Activated CD8-positive, alpha-beta memory T cell treated with anti-CD3 and anti-CD28 coated beads, Interleukin-2, amount 50 U/mL, for 1 hour (primary cell): Measurements from ENCODE around the gene ARHGEF3.

Experiments used
- DNase-seq: peaks from one replicate; pipeline ENCODE4 v3.0.0-alpha.2; 2020; ENCODE audit errors: extremely low read depth

Gene ARHGEF3

DNA sequence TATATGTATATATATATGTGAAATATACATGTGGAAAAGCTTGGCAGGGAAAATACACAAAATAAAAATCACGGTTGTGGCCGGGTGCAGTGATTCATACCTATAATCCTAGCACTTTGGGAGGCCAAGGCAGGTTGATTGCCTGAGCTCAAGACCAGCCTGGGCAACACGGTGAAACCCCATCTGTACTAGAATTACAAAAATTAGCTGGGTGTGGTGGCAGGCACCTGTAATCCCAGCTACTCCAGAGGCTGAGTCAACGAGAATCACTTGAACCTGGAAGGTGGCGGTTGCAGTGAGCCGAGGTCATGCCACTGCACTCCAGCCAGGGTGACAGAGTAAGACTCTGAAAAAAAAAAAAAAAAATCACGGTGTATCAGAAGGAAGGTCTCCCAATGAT, 20.8 kb upstream of the ARHGEF3 start:
- no peak for DNase-seq

DNA sequence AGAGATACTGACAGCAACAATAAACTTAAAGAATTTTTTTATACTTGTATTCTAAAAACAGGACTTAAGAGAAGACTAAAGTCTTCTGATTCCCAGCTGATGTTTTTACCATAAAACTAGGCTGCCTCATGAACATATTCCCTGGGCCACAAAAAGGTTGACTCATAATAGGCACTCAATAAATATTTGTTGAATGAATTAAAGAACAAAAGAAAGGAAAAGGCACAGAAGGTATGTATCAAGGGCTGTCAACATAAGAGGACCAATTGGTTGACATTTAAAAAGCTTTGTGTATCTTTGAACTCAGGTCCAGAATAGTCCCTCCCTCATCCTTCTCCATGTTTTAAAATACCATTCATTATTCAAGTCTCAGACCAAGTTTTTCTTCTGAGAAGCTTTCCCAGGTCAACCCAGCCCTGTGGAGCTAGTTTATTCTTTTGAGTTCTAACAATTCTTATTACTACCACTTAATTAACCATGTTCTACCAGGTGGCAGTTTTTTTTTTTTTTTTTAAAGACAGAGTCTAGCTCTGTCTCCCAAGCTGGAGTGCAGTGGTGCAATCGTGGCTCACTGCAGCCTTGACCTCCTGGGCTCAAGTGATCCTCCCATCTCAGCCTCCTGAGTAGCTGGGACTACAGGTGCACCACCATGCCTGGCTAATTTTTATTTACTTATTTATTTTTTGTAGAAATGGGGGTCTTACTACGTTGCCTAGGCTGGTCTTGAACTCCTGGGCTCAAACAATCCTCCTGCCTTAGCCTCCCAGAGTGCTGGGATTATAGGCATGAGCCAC, 17.5 kb upstream of the ARHGEF3 start:
- no peak for DNase-seq

GRCh38 chr3:56818156-56818985, 16.6 kb upstream of the ARHGEF3 start:
- DNase-seq: no peak

- DNase-seq: no peak
Observed at GRCh38 chr3:56817646-56818045, 15.9 kb upstream of the ARHGEF3 start.

GRCh38 chr3:56816061-56816460, 14.3 kb upstream of the ARHGEF3 start:
- no peak for DNase-seq

DNA sequence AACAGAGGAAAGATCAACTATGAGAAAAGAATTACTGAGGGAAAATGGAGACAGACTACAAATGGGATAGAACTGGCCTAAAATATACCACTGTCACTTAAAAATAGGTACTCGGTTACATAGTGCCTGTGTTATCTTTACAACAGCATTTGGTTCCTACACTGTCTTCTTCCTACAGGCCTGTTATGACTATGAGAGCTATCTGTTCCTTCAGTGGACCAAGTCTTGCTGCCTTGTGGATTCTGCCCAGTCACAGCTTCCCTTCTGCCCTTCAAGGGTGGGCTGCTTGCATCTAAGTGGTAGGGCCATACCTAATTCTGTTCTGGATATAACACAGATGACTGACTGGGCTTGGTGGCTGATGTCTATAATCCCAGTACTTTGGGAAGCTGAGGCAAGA, 13.8 kb upstream of the ARHGEF3 start:
- no peak for DNase-seq

GRCh38 chr3:56813653-56813960, 11.9 kb upstream of the ARHGEF3 start:
- DNase-seq: no peak

DNA sequence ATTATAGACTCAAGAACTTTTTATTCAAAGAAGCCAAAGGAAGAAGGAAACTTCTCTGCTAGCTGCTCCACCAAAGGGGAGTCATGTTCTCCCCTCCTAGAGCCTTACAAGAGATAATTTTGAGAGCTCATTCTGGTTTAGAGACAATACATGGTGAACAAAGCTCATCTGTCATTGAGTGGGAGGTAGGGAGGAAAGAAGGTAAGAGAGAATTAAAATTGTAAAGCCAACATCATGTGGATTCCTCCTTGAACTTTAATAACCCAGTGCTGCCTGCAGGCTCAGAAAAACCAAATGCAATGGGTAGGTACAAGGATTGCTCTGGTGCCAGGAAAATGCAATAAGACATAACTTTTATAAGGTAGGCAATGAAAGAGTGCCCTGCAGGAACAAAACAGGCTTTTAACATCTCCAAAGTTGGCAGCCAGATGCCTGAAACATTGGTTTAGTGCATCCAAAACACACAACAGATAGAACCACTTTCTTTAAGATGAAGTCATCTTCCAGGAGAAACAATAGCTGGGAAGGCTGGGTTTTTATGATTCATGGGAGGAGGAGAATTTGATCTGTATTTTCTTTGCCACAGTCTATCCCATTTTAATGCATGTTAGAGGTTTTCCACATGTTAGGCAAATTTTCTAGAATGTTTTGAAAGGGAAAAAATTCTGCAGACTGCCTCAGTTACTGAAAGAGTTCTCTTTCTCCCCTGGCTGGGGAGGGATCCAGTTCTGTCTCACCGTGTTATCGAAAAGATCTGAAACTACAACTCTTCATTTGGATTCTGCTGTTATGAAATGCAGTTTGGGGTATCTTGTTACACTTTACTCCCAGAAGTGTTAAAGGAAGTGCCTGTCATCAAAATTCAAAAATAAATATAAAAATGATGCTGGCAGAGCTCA, 11.3 kb upstream of the ARHGEF3 start:
- no peak for DNase-seq

DNA sequence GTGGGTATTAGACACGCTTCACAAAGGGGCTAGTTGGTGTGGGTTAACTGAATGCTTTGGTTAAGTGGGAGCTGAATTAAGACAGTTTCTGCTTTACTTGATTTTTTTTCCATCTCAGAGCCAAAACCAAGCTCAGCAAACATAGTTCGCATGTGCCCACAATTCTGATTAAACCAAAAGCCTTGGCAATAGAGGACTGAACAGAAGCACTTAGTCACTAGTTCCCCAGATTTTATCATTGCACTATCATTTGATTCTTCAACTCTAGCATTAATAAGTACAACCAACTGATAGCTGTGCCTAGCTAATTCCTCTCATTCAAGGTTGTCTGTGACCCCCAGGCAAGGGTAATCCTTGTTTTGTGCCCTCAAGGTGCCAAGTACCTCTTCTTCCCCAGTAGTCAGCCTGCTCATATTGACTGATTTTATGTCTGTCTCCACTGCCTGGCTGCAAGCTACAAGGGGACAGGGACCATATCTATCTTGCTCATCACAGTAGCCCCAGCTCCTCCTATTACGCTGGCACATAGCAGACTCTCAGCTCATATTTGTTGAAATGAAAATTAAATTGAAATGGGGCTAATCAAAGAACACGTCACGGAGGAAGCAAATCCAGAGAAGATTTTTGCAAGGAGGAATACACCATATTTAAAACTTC, 9.9 kb upstream of the ARHGEF3 start:
- DNase-seq: no peak

- DNase-seq: no peak
Observed at GRCh38 chr3:56810577-56811545, 9.1 kb upstream of the ARHGEF3 start.

DNA sequence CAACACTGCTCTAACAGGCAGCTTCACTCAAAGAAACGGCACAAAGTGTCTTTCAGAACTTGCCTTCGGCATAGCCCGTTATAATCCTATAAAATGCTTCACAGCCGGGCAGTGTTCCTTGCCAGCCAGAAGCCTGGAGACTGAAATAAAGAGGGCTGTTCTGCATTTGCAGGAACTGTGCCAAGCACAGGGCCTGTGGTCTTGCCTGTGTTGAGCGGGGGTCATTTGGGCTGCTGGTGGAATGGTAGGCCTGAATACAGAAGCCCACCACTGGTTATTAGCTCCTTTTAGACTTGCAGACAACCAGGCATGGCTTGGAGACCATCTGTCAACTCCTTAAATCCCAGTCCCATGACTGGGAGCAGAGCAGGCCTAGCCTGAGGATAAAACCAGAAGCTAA, 4.7 kb upstream of the ARHGEF3 start:
- DNase-seq: no peak

DNA sequence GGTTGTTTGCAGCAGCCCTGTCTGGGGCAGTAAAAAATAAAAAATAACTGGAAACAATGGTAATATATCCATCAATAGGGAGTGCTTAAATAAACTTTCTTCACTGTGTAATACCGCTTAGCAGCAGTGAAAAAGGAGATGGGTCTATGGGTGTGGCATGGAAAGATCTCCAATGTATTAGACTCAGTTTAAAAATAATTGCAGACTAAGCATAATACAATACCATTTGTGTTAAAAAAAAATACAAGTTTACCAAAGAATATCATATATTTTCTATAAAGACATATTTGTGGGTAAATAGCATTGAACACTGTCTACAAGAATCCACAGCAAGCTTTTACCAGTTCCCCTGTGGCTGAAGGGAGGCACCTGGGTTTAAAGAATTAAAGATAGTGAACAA, 1.0 kb upstream of the ARHGEF3 start:
- DNase-seq: no peak

- no peak for DNase-seq
Observed at GRCh38 chr3:56802378-56802745, 613 bp upstream of the ARHGEF3 start.

GRCh38 chr3:56800832-56801661, 702 bp downstream of the ARHGEF3 start:
- DNase-seq: no peak

DNA sequence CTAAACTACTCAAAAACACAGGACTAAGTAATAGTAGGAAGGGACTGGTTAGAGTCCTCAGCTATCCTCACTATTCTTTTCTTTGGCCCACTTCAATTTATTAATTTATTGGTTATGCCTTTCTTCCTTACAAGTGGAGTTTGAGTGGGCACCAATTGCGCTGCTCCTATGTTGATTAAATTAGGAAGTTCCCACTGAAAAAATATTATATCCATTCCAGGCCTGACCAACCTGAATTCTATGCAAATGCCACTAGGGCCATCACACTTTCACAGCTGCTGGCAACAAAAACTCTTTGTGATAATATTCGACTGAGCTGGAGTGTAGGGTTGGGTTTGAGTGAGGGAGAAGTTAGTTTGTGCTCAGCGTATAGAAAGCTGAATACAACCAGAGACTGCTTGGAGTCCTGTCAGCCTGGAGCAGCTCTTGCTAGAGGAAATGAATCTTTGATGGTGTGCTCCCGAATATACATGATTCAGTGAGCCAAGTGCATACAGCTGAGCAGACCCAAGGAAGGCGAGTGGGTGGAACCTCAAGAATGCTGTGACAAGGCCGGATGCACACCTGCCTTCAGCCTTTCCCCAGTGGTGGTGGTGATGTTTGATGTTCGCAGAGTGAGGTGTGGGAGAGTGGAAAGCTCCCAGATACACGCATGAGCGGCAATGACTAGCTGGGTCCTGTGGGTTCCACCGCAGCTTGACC, 1.5 kb downstream of the ARHGEF3 start:
- DNase-seq: peak; percentile 81

DNA sequence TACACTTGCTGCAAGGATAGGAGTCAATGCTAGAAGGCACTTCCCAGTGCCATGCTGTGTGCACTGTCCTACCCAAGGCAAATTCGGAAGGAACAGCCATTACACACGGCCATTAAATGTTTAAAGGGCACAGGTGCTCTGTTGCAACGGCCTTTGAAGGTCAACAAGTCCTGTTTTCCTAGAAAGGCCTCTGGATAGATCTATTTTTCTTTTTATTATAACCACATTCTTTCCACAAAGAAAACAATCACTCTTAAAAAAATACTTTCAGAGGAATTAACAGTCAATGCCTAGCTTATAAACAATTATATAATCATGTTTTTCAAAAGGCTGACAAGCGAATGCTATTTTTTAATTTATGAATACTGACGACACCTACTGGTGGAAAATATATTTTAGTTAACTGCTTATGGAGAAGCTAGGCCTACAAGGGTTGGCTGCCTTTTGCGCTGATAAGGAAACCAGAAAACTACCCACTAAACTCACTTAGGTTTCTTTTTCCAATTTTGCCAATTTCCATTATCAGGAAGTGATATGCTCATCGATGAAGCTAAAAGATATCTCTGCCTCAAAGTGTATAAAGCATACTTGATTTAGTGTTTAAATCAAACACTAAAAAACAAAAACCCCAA, 2.4 kb downstream of the ARHGEF3 start:
- DNase-seq: no peak

- no peak for DNase-seq
Observed at GRCh38 chr3:56796996-56797395, 4.8 kb downstream of the ARHGEF3 start.

DNA sequence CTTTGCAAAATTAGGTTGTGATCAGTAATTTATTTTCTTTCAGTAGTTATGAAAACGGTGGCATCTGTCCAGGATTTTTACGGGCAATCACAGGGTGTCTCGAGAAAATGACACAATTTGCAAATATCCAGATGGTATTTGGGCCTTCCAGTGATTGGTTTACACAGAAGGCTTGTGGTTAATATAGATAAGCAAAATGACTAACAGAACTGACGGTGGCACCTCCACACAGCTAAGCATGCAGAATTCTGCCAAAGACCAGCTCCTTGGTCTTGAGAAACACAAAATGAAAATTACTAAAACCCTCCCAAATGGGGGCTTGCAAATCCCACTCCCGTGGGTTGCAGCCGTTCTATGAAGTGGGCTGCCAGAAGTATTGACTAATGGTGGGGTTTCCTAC, 5.5 kb downstream of the ARHGEF3 start:
- DNase-seq: no peak

DNA sequence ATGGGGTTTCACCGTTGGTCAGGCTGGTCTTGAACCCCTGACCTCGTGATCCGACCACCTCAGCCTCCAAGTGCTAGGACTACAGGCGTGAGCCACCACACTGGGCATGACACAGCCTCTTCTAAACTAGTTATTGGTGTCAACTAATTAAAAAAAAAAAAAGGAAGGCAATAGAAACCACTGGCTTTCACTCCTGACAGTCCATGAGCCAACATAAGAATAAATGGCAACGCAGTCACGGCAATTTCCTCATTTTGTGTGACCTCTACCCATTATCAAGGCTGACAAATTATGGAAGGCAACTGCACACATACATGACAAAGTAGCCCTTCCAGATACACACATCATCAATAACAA, 5.9 kb downstream of the ARHGEF3 start:
- DNase-seq: no peak
